NB4 (cell line): ENCODE data around the gene ZBTB9.

Experiments used
- CTCF ChIP-seq: IDR thresholded peaks from one replicate; pipeline ENCODE4 v1.5.1; 2012; ENCODE audit warnings: low read depth, low read length
- MAX ChIP-seq: IDR thresholded peaks from 2 replicates; pipeline ENCODE4 v1.6.1; 2011; ENCODE audit warnings: low read depth, low read length
- MYC ChIP-seq: IDR thresholded peaks from 2 replicates; pipeline ENCODE4 v1.6.1; 2011; ENCODE audit warnings: low read depth, low read length
- POLR2A ChIP-seq: IDR thresholded peaks from 2 replicates; pipeline ENCODE4 v1.6.1; 2011; ENCODE audit warnings: mild to moderate bottlenecking; ENCODE audit not compliant: insufficient read length; ENCODE audit errors: extremely low read depth

- no peak for TF ChIP-seq CTCF
- TF ChIP-seq POLR2A, result no peak
- TF ChIP-seq MAX, result no peak
- no peak for TF ChIP-seq MYC
These were observed 51.4 kb downstream of the ZBTB9 start for GRCh38 chr6:33505548-33506370.
